Measurements from ENCODE around the gene TMEM108.

TMEM108 gene

GRCh38 chr3:133192363-133192945 lies 154.3 kb downstream of the TMEM108 start:
- TF ChIP-seq, protein P1, sequence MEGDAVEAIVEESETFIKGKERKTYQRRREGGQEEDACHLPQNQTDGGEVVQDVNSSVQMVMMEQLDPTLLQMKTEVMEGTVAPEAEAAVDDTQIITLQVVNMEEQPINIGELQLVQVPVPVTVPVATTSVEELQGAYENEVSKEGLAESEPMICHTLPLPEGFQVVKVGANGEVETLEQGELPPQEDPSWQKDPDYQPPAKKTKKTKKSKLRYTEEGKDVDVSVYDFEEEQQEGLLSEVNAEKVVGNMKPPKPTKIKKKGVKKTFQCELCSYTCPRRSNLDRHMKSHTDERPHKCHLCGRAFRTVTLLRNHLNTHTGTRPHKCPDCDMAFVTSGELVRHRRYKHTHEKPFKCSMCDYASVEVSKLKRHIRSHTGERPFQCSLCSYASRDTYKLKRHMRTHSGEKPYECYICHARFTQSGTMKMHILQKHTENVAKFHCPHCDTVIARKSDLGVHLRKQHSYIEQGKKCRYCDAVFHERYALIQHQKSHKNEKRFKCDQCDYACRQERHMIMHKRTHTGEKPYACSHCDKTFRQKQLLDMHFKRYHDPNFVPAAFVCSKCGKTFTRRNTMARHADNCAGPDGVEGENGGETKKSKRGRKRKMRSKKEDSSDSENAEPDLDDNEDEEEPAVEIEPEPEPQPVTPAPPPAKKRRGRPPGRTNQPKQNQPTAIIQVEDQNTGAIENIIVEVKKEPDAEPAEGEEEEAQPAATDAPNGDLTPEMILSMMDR (conservative IDR thresholded peaks at IDR 0.05; ENCODE audit: control insufficient read depth, insufficient read depth, low read depth, low read length): no peak
- no peak overlapping the region for H3K4me3 ChIP-seq (ENCODE audit: control insufficient read depth, low read depth, low read length)
- DNase-seq (ENCODE audit: low read depth): no peak

- no peak for DNase-seq (ENCODE audit: low read depth)
- no peak overlapping the region for H3K4me3 ChIP-seq (ENCODE audit: control insufficient read depth, low read depth, low read length)
- TF ChIP-seq, protein P1 (conservative IDR thresholded peaks at IDR 0.05; ENCODE audit: control insufficient read depth, insufficient read depth, low read depth, low read length): no peak
Observed at GRCh38 chr3:133192967-133193366, 154.8 kb downstream of the TMEM108 start.

DNA sequence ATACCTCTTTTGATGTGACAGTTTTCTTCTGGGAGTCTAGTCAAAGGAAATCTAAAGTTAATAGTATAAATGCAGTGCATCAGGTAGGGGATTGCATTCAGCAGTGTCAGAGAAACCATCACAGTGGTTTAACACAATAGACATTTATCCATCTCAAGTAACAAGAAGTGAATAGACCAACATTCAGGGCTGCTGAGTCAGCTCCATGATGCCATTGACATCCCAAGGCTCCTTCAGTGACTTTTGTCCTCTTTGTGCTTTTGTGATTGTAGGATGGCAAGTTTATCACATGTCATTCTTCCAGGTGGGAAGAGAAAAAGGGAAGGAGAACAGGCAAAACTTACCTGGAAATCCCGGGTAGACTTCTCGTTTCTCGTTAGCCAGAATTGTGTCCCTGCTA lies 158.3 kb downstream of the TMEM108 start:
- TF ChIP-seq, protein P1 (conservative IDR thresholded peaks at IDR 0.05; ENCODE audit: control insufficient read depth, insufficient read depth, low read depth, low read length): no peak
- H3K4me3 ChIP-seq (ENCODE audit: control insufficient read depth, low read depth, low read length): no peak overlapping the region
- no peak for DNase-seq (ENCODE audit: low read depth)

DNA sequence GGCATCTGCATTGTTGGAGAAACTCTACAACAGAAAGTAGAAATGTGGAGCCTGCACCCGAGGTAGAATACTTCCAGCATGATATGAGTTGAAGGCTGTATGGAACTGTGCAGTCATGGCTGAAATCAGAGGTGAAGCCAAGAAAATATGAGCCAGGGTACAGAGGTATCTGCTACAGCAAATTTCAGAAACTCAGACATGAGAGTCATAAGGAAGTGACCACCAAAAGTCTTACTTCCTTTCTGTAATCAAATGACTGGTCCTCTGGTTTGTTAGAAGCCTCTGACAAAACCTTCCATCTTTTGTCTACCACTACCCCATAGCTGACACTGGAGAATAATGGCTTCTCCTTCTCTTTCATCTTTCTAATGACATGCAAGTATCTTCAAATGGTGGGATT lies 159.4 kb downstream of the TMEM108 start:
- DNase-seq (ENCODE audit: low read depth): no peak
- no peak overlapping the region for H3K4me3 ChIP-seq (ENCODE audit: control insufficient read depth, low read depth, low read length)
- TF ChIP-seq, protein P1 (conservative IDR thresholded peaks at IDR 0.05; ENCODE audit: control insufficient read depth, insufficient read depth, low read depth, low read length): no peak

- no peak for DNase-seq (ENCODE audit: low read depth)
- no peak overlapping the region for H3K4me3 ChIP-seq (ENCODE audit: control insufficient read depth, low read depth, low read length)
- TF ChIP-seq, protein P1 (conservative IDR thresholded peaks at IDR 0.05; ENCODE audit: control insufficient read depth, insufficient read depth, low read depth, low read length): no peak
Observed at GRCh38 chr3:133206921-133207320, 168.7 kb downstream of the TMEM108 start.

DNA sequence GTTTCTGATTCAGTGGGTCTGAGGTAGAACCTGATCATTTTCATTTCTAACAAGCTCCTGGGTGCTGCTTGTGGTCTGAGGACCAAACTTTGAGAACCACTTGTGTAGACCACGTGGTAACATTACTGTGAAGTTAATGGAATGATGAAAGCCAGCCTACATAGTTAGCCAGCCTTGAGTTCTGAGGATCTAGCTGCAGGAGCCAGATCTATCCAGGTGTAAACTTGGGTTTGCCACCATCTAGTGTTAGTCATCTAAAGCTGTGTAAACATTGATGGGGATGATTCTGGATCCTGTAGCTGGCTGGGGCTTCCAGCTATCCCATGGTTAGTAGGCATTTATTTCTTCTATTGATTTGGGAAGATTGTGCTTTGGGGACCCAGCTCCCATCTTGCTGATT lies 170.0 kb downstream of the TMEM108 start:
- TF ChIP-seq, protein P1 (conservative IDR thresholded peaks at IDR 0.05; ENCODE audit: control insufficient read depth, insufficient read depth, low read depth, low read length): no peak
- no peak overlapping the region for H3K4me3 ChIP-seq (ENCODE audit: control insufficient read depth, low read depth, low read length)

More for the DNA sequence above, 170.0 kb downstream of the TMEM108 start:
- no peak for DNase-seq (ENCODE audit: low read depth)

Measured in fibroblast of mammary gland (primary cell).